ENCODE results near the gene LENEP.

DNA sequence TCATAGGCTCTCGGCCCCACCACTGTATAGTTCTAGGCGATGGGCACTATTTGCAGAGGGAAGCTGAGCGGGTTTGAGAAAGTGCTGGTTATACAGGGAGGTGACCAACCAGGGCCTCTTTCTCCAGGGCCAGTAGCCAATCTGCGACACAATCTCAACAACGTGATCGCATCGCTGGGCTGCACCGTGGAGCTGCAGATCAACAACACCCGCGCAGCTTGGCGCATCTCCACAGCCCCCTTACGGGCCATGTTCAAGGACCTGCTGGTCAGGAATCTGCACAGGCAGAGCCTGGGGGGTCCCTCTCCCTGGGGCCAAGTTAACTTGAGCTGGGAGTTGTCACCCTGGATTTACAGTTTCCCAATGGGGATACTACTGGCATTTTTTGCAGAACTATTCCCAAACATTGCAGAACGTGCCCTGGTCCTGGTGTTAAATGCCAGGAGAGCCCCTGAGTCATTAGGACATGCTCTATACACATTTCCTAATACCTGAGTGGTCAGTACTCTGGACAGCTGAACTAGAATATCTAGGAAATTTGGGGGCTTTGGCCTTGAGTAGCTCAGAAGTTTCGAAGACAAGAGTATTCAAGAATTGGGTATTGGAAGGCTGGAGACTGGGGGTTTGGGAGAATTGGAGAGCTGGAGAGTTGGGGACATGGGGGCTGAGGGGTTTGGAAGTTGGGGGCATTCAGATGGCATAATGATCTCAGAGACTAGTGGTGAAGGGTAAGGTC, 47.1 kb downstream of the LENEP start:
- TF ChIP-seq, protein P1, sequence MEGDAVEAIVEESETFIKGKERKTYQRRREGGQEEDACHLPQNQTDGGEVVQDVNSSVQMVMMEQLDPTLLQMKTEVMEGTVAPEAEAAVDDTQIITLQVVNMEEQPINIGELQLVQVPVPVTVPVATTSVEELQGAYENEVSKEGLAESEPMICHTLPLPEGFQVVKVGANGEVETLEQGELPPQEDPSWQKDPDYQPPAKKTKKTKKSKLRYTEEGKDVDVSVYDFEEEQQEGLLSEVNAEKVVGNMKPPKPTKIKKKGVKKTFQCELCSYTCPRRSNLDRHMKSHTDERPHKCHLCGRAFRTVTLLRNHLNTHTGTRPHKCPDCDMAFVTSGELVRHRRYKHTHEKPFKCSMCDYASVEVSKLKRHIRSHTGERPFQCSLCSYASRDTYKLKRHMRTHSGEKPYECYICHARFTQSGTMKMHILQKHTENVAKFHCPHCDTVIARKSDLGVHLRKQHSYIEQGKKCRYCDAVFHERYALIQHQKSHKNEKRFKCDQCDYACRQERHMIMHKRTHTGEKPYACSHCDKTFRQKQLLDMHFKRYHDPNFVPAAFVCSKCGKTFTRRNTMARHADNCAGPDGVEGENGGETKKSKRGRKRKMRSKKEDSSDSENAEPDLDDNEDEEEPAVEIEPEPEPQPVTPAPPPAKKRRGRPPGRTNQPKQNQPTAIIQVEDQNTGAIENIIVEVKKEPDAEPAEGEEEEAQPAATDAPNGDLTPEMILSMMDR (conservative IDR thresholded peaks at IDR 0.05; ENCODE audit: low read length) = no peak
- no peak for TF ChIP-seq EZH2phosphoT487 (IDR thresholded peaks at IDR 0.05; ENCODE audit: borderline replicate concordance)
